HG03280 (cell line): Measurements from ENCODE around the gene LTA.

Experiments
- ATAC-seq: cut with Tn5 transposase; IDR thresholded peaks from one replicate; pipeline ENCODE4 v1.9.1; 2021; ENCODE audit warnings: mild to moderate bottlenecking, moderate library complexity; ENCODE audit not compliant: unreplicated experiment

LTA gene, protein sequence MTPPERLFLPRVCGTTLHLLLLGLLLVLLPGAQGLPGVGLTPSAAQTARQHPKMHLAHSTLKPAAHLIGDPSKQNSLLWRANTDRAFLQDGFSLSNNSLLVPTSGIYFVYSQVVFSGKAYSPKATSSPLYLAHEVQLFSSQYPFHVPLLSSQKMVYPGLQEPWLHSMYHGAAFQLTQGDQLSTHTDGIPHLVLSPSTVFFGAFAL

DNA sequence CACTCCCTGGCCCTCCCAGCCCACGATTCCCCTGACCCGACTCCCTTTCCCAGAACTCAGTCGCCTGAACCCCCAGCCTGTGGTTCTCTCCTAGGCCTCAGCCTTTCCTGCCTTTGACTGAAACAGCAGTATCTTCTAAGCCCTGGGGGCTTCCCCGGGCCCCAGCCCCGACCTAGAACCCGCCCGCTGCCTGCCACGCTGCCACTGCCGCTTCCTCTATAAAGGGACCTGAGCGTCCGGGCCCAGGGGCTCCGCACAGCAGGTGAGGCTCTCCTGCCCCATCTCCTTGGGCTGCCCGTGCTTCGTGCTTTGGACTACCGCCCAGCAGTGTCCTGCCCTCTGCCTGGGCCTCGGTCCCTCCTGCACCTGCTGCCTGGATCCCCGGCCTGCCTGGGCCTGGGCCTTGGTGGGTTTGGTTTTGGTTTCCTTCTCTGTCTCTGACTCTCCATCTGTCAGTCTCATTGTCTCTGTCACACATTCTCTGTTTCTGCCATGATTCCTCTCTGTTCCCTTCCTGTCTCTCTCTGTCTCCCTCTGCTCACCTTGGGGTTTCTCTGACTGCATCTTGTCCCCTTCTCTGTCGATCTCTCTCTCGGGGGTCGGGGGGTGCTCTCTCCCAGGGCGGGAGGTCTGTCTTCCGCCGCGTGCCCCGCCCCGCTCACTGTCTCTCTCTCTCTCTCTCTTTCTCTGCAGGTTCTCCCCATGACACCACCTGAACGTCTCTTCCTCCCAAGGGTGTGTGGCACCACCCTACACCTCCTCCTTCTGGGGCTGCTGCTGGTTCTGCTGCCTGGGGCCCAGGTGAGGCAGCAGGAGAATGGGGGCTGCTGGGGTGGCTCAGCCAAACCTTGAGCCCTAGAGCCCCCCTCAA is at the start of gene LTA:
TSS of gene LTA (plus strand) at position 249 of the 871 bp plus-strand sequence. CDS start at position 703, 454 bp downstream.
- ATAC-seq = peak; percentile 55

DNA sequence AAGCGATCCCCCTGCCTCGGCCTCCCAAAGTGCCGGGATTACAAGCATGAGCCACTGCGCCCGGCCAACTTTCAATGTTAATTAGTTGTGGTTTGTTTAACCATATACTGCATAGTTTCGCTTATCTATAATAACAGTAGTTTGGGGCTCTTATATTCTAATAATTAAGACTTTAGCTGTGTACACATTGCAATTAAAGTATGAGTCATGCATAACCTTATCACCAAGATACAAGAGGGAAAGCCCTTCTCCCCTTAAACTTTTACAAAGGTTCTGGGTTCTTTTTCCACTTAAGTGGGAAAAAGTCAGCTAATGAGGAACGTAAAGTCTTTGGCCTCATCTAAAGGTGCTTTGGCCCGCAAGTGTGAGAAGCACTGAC is 46.5 kb upstream of the LTA start:
- no peak for ATAC-seq

DNA sequence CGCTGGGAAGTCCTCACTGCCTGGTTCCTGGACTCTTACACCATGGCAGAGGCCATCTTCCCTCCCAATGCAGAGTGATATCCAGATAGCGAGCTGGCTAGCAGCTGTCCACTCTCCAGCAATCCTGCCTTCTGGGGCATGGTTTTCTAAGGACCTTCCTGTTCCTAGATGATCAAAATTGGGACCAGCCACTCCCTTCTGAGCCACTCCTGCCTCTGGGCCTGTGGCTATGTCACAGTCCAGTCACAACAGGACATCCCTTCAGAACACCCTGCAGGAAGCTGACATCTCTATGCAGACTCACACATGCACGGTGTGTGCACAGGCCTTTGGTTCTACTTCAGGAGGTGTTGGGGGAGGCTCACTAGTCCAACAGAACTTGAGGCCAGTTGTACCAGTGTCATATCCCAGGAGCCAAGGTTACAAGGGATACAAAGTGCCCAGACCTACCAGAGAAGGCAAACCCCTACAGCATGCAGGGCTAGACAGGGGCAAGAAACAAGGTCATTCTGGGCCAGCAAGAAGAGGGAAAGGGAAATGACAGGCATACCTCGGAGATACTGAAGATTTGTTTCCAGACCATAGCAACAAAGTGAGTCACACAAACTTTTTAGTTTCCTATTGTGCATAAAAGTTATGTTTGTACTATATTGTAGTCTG is 46.0 kb upstream of the LTA start:
- ATAC-seq = no peak

DNA sequence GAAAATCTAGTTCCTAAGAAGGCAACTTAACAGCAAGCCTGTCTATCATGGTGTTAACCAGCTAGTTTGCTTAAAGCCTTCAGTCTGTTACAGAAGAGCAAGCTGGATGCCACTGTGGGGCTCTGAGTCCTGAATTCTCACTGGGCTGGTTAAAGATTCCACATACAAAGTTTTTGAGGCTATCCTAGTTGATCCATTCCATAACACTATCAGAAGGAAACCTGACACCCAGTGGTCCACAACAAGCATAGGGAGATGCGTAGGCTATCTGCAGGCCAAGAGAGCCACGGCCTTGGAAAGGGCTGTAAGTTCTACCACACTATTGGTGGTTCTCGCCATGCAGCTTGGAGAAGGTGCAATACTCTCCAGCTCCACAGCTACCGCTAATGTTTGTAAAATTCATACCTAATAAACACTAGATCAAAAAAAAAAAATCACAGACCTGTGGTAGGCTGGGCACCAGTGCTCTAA is 43.7 kb upstream of the LTA start:
- ATAC-seq = no peak

DNA sequence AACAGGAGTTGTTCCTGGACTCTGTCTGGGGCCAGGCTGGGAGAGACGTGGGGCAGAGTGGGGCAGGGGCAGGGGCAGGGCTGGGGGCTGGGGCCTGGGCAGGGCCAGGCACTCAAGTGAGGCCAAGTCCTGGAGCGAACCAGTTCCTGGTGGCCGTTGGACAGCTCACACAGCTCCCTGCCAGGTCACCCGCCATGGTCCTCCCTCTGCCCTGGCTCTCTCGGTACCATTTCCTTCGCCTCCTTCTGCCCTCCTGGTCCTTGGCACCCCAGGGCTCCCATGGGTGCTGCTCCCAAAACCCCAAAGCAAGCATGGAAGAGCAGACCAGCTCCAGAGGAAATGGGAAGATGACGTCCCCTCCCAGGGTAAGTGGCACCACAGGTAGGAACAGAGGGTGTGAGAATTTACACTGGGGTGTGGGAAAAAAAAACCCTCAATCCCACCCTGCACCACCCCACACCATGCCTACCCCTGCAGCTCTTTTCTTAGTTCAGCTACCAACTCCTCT is 43.2 kb upstream of the LTA start, which contains the start of gene MCCD1:
TSS of gene MCCD1 (plus strand) at position 142 of the 508 bp plus-strand sequence. CDS start at position 195, 53 bp downstream.
- no peak for ATAC-seq

DNA sequence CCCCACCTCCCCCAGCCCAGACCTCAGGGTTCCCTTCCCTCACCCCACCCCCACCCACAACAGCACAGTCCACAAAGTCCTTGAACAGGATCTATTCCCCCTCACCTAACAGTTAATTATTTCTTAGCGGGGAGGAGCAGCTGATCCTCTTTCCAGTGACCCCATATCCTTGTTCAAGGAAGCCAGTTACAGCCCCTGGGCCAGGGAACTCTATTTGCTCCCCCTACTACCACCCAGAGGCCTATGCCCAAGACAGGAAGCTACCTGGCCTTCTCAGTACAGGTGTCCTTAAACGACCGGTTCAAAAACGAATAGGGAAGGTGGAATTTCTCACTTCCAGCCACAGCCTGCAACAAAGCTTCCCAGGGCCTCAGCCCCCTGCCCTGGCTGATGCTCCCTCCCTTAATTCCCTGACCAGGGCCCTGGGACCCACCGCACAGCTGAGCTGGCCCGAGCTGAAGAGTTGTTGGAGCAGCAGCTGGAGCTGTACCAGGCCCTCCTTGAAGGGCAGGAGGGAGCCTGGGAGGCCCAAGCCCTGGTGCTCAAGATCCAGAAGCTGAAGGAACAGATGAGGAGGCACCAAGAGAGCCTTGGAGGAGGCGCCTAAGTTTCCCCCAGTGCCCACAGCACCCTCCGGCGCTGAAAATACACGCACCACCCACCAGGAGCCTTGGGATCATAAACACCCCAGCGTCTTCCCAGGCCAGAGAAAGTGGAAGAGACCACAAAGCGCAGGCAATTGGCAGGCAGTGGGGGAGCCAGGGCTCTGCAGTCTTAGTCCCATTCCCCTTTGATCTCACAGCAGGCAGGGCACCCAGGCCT is 42.5 kb upstream of the LTA start:
- ATAC-seq = no peak

DNA sequence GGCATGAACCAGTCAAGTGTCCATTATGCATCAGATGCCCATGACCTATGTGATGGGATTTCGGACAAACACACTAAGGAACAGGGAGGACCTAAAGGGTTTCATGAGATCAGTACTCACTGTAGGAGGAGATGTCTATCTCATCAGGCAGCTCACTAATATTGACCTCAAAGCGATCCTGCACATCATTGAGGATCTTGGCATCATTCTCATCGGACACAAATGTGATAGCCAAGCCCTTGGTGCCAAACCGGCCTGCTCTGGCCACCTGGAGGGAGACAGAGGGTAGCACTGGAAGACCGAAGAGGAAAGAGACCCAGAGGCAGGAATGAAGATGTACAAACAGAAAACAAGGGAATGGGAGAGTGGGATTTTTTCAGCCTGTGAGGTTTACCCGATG is 41.4 kb upstream of the LTA start:
- ATAC-seq = no peak

DNA sequence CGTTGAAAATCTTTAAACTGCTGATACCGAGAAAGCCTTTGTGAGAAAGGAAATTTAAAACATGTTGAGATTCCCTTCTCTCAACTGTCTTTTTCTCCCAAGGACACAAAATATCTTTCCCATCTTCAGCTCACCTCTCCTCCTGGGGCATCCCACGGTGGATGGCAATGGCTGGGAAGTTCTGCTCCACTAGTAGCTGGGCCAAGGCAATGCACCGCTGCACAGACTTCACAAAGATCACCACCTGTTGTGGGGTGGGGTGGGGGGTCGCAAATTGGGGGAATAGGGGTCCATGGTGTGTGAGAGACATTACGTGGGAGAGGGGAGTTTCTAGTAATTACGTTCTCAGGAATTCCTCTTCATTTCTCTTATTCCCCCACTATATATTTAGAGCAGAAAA is 40.9 kb upstream of the LTA start:
- ATAC-seq = no peak

DNA sequence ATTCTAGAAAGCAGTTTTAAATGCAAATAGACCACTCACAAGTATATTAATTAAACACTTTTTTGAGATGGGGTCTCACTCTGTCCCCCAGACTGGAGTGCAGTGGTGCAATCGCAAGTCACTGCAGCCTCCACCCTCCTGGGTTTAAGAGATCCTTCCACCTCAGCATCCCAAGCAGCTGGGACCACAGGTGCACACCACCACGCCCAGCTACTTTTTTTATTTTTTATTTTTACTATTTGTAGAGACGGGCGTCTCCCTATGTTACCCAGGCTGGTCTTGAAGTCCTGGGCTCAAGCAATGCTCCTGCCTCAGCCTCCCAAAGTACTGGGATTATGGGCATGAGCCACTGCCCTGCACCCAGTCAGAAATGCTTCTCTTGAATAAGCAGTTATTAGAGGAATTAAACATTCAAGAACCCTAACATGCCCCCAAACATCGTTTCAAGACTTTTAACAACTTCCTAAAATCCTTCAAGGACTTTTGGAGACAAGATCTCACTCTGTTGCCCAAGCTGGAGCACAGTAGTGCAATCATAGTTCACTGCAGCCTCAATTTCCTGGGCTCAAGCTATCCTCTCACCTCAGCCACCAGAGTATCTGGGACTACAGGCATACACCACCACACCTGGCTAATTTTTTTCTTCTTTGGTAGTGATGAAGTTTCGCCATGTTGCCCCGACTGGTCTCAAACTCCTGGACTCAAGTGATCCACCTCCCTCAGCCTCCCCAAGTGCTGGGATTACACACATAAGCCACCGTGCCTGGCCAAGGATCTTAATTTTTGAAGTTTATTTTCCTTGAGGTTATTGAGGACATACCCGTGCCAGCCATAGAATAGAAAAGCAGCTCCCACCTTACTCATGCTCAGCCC is 40.1 kb upstream of the LTA start:
- ATAC-seq = no peak

DNA sequence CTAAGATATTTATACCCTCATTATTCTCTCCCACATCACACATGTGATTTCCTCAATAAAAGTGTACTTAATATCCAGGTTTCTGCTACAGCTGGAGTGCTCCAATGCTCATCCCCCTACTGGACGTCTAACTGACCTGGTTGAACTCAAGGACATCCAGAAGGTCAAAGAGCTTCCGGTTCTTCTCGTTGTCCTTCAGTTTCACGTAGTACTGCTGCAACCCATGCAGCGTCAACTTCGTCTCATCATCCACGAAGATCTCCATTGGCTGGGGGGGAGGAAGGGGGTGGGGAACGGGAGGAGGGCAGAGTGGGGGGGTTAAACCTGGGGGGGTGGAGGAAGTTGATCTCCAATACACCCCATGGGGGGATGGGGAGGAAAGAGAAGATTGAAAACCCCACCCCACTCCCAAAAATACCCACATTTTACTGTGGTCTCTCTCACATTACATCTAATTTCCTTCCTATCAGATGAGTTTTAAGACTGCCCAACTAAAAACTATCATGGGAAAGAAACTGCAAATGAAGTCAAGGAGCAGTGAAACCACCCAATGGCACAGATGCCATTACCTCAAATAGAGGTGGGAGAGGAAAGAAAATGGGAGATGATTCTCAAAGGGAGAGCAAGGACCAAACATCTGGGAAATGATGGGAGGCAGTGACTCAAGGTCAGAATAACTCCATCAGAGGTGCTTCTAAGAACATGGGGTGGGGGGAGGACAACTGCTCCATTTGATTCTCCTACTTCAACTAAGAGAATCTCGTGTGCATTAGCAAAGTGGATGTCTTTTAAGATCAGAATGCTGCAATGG is 39.2 kb upstream of the LTA start:
- no peak for ATAC-seq

DNA sequence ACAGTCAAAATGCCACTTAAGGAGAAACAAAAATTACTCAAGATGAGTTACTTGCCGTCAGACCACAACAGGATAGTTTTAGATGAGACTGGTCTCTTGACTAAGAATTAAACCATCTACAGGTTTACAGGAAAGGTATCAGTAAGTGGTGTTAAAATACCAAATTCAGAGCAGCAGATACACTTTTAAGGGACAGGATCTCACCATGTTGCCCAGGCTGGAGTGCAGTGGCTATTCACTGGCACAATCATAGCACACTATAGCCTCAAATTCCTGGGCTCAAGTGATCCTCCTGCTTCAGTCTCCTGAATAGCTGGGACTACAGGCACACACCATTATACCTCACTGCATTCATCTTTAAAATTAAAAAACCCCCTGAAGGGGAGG is 38.6 kb upstream of the LTA start:
- ATAC-seq = no peak

DNA sequence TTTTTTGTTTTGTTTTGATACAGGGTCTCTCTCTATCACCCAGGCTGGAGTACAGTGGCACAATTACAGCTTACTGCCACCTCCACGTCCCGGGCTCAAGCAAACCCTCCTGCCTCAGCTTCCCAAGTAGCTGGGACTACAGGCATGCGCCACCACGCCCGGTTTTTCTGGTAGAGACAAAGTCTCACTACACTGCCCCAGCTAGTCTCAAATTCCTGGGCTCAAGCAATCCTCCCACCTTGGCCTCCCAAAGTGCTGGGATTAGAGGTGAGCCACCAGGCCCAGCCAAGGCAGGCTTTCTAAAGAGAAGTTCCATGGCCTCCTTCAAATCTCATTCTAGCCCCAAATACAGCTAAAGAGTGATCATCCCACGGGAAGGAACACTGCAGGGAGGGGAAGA is 38.1 kb upstream of the LTA start:
- ATAC-seq = no peak

DNA sequence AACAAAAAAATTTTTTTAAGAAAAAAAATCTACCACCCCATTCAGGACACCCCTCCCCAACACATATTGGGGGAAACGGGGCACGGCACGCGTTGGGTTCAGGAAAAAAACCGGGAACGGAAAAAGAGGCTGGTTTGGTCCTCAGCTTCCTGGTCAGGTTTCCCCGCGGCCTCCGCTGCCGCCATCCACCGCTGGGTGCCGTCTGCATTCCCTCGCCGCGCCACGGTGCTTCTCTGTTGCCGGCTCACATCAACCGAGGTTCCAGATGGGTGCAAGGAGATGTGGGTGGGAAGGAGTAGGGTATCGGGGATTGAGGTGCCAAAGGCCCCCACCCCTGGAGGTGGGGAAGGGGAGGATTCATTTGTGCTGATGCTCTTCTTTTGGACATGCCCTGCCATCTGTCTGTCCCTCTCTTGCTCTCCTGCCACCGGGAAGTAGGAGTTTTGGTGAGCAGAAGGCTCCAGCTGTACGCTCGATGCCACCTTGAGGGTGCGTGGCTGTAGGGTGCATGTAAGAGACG is 37.5 kb upstream of the LTA start:
- no peak for ATAC-seq

DNA sequence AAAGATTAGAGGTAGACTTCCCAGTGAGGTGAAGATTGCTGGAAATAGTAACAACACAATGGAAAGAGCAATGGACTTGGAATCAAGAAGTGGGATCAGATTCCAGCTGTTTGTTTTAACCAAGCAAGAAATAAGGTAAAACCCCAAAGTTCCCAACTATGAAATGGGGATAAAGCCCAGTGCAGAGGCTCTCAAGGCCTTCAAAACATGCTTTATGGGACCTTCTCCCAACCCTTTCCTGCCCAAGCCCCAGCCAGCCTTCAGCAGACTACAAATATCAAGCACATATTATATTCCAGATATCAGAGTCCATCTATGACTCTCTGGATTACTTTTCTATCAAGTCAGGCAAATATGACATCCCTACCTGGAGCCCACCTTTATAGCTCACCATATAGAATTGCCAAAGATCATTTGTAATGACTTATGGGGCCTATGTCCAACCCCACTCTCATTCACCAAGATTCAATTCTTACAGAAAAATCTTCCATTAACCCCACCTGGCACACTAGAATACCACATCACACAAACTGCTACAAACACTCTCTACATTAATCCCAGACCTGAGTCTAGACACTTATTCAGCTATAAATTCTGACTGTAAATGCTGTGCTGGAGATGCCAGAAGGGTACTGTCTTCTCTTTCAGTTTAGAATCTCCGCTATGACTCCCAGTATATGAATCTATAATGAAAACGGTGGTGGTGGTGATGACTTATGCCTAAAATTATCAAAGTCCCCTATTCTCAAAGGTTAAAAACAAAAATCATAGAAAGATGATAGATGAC is 36.4 kb upstream of the LTA start:
- no peak for ATAC-seq

DNA sequence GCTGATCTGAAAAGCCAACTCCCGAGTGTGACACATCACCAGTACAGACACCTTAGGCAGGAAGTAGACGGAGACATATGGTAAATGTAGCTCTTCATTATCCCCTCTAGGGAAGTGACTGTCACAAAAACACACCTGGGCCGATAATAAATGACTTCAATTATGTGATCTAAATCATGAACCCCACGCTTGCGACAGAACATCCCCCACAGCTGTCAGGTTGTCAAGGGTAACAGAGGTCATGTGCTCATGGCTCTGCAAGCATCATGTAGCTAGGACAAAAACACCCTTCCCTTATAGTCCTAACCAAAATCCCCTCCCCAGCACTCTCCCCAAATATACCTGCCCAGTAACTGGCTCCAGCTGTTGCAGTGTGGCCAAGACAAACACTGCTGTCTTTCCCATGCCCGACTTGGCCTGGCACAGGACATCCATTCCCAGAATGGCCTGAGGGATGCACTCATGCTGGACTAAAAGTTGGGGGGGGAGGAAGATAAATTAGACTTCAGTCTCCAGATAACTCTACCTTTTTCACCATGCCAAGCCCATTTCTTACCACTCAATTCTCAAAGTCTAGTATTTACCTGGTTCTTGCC is 33.2 kb upstream of the LTA start:
- ATAC-seq = no peak

DNA sequence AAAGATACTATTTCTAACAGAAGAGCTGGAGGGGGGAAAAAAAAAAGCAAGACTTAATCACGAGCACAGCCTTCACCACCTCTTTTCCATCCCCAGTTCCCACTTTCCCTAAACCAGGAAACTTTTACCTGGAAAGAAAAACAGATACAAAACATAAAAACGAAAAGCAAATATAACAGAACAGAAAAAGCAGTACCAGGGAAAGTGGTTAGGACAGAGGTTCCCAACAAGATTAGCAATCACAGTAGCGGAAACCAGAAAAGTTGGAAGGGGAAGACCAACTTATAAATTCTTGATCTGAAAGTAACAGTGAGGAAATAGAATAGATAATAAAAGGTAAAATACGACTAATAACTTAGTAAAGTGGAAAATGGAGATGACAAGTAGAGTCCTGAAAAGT is 31.4 kb upstream of the LTA start:
- no peak for ATAC-seq

DNA sequence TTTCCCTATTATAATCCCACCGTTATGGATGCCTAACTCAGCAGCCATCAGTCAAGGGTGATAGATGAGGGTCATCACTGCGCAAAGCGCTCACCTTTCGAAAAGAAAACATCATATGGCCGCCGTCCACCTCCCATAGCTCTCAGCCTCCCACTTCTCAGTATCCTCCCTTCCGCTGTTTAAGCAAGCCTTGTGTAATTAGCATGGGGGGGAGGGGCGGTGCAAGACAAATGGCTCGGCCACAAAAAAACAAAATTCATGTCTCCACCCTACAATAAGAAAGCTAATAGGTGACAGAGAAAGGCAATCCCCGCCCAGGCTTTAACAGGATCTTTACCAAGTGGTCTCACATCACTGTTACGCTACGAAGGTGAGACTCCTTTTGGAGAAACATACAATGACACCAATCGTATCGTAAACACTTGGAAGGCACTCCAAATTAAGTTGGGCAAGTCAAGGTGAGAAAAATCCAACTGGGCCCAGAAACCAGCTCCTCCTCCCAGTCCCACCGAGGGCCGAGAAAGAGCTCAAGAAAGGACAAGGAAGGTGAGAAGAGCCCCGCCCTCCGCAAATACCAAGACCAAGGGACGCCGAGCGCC is 30.9 kb upstream of the LTA start:
- no peak for ATAC-seq
